AG09319 (cell line): ENCODE measurements around the gene STEAP1B.

Experiments
- DNase-seq: peaks from one replicate; pipeline ENCODE4 v3.0.0-alpha.2; 2010; ENCODE audit warnings: low read depth; ENCODE audit errors: extremely low read depth
- TF ChIP-seq, protein P1 (sequence below): IDR thresholded peaks from 2 replicates; pipeline ENCODE4 v1.5.1; 2011; ENCODE audit warnings: low read depth, mild to moderate bottlenecking, inconsistent platforms, low read length, moderate library complexity

Gene STEAP1B

DNA sequence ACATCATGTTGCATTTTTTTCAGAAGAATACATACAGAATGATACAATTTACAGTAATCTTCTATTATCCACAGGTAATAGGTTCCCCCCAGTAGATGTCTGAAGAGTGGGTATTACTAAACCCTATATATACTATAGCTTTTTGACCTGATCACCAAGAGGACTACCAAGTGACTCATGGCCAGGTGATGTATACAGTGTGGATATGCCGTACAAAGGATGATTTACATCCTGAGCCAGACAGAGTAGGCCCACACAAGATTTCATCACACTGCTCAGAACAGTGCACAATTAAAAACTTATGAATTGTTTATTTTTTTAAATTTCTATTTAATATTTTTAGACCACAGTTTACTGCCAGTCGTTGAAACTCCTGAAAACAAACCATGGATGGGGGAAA lies 70.6 kb downstream of the STEAP1B start:
- TF ChIP-seq, protein P1, sequence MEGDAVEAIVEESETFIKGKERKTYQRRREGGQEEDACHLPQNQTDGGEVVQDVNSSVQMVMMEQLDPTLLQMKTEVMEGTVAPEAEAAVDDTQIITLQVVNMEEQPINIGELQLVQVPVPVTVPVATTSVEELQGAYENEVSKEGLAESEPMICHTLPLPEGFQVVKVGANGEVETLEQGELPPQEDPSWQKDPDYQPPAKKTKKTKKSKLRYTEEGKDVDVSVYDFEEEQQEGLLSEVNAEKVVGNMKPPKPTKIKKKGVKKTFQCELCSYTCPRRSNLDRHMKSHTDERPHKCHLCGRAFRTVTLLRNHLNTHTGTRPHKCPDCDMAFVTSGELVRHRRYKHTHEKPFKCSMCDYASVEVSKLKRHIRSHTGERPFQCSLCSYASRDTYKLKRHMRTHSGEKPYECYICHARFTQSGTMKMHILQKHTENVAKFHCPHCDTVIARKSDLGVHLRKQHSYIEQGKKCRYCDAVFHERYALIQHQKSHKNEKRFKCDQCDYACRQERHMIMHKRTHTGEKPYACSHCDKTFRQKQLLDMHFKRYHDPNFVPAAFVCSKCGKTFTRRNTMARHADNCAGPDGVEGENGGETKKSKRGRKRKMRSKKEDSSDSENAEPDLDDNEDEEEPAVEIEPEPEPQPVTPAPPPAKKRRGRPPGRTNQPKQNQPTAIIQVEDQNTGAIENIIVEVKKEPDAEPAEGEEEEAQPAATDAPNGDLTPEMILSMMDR: no peak

DNA sequence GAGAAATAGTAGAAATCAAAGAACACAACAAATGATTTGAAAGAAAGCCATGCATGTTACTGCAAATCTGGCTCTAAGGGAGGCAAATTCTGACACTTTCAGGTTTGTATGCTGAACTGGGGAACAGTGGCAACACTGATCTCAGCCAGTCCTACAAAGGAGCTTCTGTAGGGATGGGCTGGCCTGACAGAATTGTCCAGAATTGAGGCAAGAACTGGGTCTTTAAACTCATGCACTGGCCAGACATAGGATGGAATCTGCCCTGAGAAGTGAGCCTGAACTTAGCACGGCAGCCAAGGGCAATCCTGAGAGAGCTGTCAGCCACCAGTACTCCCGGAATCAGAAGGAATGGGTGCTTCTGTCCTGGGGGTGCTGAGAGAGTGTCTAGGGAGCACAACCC lies 72.1 kb downstream of the STEAP1B start:
- TF ChIP-seq, protein P1: no peak
- DNase-seq: no peak

More for the DNA sequence above, 70.6 kb downstream of the STEAP1B start:
- DNase-seq: no peak

DNA sequence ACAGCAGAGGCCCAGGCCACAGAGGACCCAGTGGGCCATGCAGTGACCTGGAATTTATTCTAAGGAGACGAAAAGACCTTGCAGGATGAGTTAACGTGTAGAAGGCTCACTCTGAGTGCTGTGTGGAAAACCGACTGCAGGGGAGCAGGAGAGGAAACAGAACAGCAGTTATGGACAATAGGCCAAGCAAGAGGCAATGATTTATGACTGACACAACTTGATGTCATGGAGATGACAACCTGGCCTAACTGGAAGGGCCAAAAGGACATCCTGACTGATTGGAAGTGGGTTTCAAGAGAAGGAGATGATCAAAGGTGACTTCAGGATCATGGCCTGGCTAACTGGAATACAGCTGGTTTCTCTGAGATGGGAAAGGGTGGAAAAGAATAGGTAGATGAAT lies 72.9 kb downstream of the STEAP1B start:
- TF ChIP-seq, protein P1: no peak
- no peak for DNase-seq

DNA sequence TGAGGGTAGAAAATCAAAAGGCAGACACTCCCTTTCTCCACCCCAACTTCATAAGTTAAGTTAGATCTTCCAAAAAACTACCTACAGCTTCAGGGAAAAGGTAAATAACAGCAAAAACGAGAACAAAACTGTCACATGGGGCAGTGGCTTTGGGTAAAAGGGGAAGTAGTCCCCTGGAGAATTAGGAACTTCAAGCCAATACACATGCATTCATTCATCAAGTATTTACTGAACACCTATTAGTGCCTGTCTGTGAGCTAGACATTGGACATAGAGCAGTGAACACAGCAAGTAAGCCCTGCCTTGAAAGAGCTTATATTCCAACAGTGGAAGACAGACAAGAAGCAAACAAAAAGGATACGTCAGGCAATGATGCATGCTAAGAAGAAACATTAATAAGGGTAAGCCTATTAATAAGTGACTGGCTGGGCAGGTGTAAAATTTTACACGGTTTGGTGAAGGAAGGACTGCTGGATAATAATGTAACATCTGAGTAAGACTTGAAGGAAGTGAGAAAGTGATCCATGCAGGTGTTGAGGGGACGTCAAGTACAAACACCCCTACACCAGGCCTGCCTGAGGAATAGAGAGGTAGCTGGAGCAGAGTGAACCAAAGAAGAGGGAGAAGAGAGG lies 73.4 kb downstream of the STEAP1B start:
- TF ChIP-seq, protein P1: no peak
- no peak for DNase-seq

DNA sequence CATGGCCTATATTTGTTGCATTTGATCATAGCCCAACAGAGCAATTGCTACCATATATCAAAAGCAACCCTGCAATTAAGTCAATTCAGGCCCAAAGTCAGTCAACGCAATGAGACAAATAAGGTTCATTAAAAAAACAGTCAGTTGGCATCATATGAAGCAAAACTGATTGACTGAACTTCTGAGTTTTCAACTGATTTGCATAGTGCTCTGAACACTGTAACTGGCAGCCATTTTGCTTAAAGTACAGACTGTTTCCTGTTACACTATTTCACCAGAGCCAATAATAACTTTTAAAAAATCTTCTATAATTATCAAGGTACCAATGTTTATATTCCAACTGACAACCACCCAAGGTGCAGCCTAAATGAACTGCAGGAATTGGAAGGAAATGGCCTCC lies 74.6 kb downstream of the STEAP1B start:
- no peak for DNase-seq
- TF ChIP-seq, protein P1: no peak

DNA sequence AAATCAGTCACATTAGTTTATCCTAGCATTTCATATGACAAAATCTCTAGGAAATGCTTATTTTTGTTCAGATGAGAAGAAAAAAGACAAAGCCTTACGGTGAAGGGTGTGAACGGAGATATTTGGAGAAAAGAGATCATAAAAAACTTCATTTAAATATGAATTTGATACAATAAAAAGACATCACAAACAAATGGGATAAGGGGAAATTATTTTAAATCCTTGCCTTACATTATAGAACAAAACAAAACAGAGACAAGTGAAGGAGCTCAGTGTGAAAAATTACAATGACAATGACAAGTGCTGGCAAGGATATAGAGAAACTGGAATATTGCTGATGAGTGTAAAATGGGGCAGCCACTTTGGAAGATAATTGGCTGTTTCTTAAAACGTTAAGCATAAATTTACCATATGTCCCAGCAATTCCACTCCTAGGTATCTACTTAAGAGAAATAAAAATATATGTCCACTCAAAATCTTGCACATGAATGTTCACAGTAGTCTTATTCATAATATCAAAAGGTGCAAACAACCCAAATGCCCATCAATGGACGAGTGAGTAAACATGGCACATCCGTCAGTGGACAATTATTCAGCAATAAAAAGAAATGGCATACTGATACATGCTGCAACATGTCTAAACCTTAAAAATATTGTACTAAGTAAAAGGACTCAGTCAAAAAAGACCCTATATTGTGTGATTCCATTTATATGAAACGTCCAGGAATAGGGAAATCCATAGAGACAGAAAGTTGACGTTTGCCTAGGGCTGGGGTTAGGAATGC lies 77.0 kb downstream of the STEAP1B start:
- TF ChIP-seq, protein P1: no peak
- DNase-seq: no peak

DNA sequence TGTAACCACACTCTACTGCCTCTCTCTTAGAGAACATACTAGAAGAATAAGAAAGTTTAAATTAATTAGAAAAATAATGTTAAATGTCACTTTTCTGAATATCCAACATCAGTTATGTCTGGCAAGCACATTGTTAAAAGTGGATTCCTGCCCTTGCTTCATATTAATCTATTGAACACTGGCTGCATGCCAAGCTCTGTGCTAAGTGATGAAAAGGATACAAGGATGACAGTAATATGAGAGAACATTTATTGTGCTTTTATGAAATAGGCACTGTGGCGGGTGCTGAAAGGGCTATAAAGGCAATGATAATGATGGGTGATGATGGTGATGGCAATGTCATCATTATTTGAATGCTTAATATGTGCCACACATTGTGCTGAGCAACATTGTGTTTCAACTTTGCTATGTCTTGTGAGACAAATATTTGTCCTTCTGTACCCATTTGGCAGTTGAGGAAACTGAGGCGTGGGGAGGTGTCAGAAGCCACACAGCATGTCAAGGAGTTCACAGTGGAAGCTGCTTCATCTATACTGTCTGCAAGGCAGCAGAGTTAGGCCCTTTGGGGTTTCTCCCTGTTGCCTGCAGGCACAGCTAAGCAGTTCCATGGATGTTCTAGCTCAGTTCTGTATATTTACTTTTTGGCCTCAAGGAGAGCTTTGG lies 78.9 kb downstream of the STEAP1B start:
- TF ChIP-seq, protein P1: no peak
- DNase-seq: no peak
